ENCODE measurements around the gene DDI2. TPM values are rescaled to one million over a fixed set of nuclear protein-coding genes. Genes with fewer than 3 reads are reported as not detected.

The DDI2 gene
- 14.5 TPM for polyA plus RNA-seq (2013, experiment 1 of 2)
- polyA plus RNA-seq (2013, experiment 2 of 2) = 11.9 TPM

- H3K4me1 ChIP-seq (ENCODE audit: control insufficient read depth, insufficient read depth, low read length, poor library complexity, severe bottlenecking) = peaks cover 12% of the 10 kb centered on the region
- H3K36me3 ChIP-seq (ENCODE audit: control insufficient read depth, insufficient read depth, low read length) = peaks cover 3% of the 10 kb centered on the region
- 0% methylated on average over 48 to 72 of the region's 86 CpGs for WGBS, 2 experiments (ENCODE audit: insufficient coverage in 2 of 2)
Observed at GRCh38 chr1:15617173-15618076, at the start of gene DDI2. Gene DDI2, plus strand, starts transcription at chr1:15617458. Its CDS starts 213 bp downstream, at chr1:15617671.

GRCh38 chr1:15568387-15569073 is 48.7 kb upstream of the DDI2 start:
- H3K4me3 ChIP-seq (ENCODE audit: extremely low read depth, insufficient read depth, low read length, poor library complexity, severe bottlenecking) = no peak overlapping the region
- no peaks in the 10 kb centered on the region for H3K9me3 ChIP-seq (ENCODE audit: control insufficient read depth, low read length)
- no peaks in the 10 kb centered on the region for H3K4me1 ChIP-seq (ENCODE audit: control insufficient read depth, insufficient read depth, low read length, poor library complexity, severe bottlenecking)
- WGBS, 2 experiments (ENCODE audit: insufficient coverage in 2 of 2) = 95 to 98% methylated on average over 13 of the region's 18 CpGs
- H3K27ac ChIP-seq (ENCODE audit: low read depth, low read length, severe bottlenecking) = no peak overlapping the region
- H3K36me3 ChIP-seq (ENCODE audit: control insufficient read depth, insufficient read depth, low read length) = peaks cover 71% of the 10 kb centered on the region

More at GRCh38 chr1:15617173-15618076, at the start of gene DDI2:
- peak within 1 kb of the TSS; percentile 89 for H3K27ac ChIP-seq (ENCODE audit: low read depth, low read length, severe bottlenecking)
- H3K4me3 ChIP-seq (ENCODE audit: extremely low read depth, insufficient read depth, low read length, poor library complexity, severe bottlenecking) = peak within 1 kb of the TSS; percentile 98
- no peaks in the 10 kb centered on the region for H3K9me3 ChIP-seq (ENCODE audit: control insufficient read depth, low read length)

DNA sequence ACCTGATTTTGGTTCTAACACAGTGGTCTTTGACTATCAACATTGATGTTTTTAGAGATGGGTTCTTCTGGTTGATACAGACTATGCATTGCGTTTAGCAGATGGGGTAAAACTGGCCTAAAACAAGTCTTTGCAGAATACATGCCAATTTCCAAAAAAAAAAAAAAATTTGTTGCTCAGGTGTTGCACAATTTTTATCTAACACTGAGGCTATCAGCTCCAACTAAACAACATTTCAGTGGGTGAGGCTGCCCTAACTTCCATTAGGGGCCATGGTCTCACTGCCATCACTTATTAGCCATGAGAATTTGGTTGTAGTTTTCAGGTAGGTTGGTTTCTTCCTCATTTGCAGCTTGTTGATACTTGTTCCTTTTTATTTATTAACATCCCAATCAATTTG is 46.4 kb upstream of the DDI2 start:
- Histone ChIP-seq H3K4me1 (ENCODE audit: control insufficient read depth, insufficient read depth, low read length, poor library complexity, severe bottlenecking) (no peaks in the 10 kb centered on the region), H3K36me3 (ENCODE audit: control insufficient read depth, insufficient read depth, low read length) (peaks cover 47% of the 10 kb centered on the region)
- no CpG with 5 or more reads among the region's 1 CpG for WGBS, 2 experiments (ENCODE audit: insufficient coverage in 2 of 2)

DNA sequence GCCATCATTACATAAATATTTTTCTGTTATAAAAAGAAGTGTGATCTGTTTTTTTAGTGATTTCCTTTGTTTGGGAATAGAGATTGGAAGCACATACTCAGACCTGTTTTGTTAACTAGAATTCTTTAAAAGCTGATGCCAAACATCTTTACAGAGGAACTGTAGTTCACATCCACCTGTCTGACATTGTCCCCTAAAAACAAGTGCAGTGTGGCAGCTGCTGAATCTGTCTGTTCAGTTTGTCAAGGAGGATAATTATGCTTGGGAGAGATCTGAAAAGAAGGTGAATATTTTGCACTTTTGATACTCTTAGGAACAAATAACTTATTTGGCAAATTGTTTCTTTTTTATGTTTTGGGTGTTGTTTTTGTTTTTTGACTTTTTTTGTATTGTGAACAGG is 46.0 kb upstream of the DDI2 start:
- H3K36me3 ChIP-seq (ENCODE audit: control insufficient read depth, insufficient read depth, low read length) = peaks cover 43% of the 10 kb centered on the region

More for the DNA sequence above, 46.4 kb upstream of the DDI2 start:
- Histone ChIP-seq H3K4me3 (ENCODE audit: extremely low read depth, insufficient read depth, low read length, poor library complexity, severe bottlenecking) (no peak overlapping the region), H3K9me3 (ENCODE audit: control insufficient read depth, low read length) (no peaks in the 10 kb centered on the region), H3K27ac (ENCODE audit: low read depth, low read length, severe bottlenecking) (no peak overlapping the region)

DNA sequence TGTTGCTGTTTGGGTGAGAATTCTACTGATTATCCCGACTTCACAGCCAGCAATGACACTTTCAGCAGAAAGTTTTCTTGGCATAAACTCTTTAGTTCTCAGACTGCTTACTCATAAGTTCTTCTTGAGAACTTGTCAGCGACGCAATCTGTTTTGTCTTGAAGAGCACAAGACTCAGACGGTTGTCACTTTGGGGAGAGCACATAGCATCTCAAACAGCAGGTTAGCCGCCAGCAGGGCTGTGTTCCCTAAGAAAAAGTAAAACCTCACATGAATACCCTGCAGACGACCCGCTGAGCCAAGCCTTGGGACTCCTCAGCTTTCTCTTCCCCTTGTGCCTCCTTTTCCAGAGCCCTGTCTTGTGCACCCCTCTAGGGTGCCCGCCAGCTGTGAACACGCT is 43.8 kb upstream of the DDI2 start:
- Histone ChIP-seq H3K4me3 (ENCODE audit: extremely low read depth, insufficient read depth, low read length, poor library complexity, severe bottlenecking) (no peak overlapping the region), H3K27ac (ENCODE audit: low read depth, low read length, severe bottlenecking) (no peak overlapping the region), H3K9me3 (ENCODE audit: control insufficient read depth, low read length) (no peaks in the 10 kb centered on the region), H3K36me3 (ENCODE audit: control insufficient read depth, insufficient read depth, low read length) (peaks cover 21% of the 10 kb centered on the region), H3K4me1 (ENCODE audit: control insufficient read depth, insufficient read depth, low read length, poor library complexity, severe bottlenecking) (no peaks in the 10 kb centered on the region)
- 83 to 85% methylated on average over 6 to 8 of the region's 9 CpGs for WGBS, 2 experiments (ENCODE audit: insufficient coverage in 2 of 2)

More for the DNA sequence above, 46.0 kb upstream of the DDI2 start:
- H3K9me3 ChIP-seq (ENCODE audit: control insufficient read depth, low read length) = no peaks in the 10 kb centered on the region
- no peaks in the 10 kb centered on the region for H3K4me1 ChIP-seq (ENCODE audit: control insufficient read depth, insufficient read depth, low read length, poor library complexity, severe bottlenecking)
- H3K4me3 ChIP-seq (ENCODE audit: extremely low read depth, insufficient read depth, low read length, poor library complexity, severe bottlenecking) = no peak overlapping the region
- H3K27ac ChIP-seq (ENCODE audit: low read depth, low read length, severe bottlenecking) = no peak overlapping the region

DNA sequence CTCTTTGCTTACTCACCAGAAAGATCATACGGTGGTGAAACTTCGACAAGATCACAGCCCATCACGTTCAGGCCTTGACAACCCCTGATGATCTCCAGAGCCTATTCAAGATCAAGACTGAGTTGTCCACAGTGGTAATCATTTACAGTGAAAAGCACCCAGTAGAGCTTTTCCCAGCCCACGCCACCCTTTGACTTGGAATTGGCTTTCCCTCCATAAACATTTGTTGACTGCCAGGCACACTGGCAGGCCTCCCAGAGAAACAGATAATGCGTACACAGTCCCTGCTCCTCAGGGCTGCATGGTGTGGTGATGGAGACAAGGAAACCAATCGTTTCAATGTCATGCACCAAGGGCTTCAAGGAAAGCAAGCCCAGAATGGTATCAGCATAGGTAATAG is 42.5 kb upstream of the DDI2 start:
- WGBS, 2 experiments (ENCODE audit: insufficient coverage in 2 of 2) = 96 to 100% methylated on average over 6 of the region's 6 CpGs
- Histone ChIP-seq H3K9me3 (ENCODE audit: control insufficient read depth, low read length) (no peaks in the 10 kb centered on the region), H3K4me1 (ENCODE audit: control insufficient read depth, insufficient read depth, low read length, poor library complexity, severe bottlenecking) (no peaks in the 10 kb centered on the region), H3K36me3 (ENCODE audit: control insufficient read depth, insufficient read depth, low read length) (peaks cover 15% of the 10 kb centered on the region), H3K4me3 (ENCODE audit: extremely low read depth, insufficient read depth, low read length, poor library complexity, severe bottlenecking) (no peak overlapping the region), H3K27ac (ENCODE audit: low read depth, low read length, severe bottlenecking) (no peak overlapping the region)

- H3K9me3 ChIP-seq (ENCODE audit: control insufficient read depth, low read length) = no peaks in the 10 kb centered on the region
- H3K4me3 ChIP-seq (ENCODE audit: extremely low read depth, insufficient read depth, low read length, poor library complexity, severe bottlenecking) = no peak overlapping the region
- H3K4me1 ChIP-seq (ENCODE audit: control insufficient read depth, insufficient read depth, low read length, poor library complexity, severe bottlenecking) = no peaks in the 10 kb centered on the region
- WGBS, 2 experiments (ENCODE audit: insufficient coverage in 2 of 2) = 89 to 92% methylated on average over 2 to 4 of the region's 7 CpGs
- H3K27ac ChIP-seq (ENCODE audit: low read depth, low read length, severe bottlenecking) = no peak overlapping the region
- H3K36me3 ChIP-seq (ENCODE audit: control insufficient read depth, insufficient read depth, low read length) = peaks cover 7% of the 10 kb centered on the region
Observed at GRCh38 chr1:15575549-15576150, 41.6 kb upstream of the DDI2 start.

DNA sequence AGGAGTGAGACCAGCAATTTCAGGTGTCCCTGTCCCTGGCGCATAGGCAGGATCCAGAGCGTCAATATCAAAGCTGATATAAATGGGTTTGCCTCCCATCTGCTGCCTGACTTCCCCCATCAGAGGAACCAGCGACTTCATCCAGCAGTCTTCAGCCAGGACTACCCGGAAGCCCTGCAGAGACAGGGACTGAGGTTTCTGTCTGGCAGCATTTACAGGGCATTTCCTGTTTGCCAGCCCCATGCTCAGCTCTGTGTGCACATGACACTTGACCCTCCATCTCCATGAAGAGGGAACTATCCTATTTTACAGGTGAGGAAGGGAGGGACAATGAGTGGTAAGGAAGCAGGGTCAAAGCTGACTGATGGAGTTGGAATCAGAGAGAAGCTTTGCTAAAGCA is 39.6 kb upstream of the DDI2 start:
- no peaks in the 10 kb centered on the region for H3K36me3 ChIP-seq (ENCODE audit: control insufficient read depth, insufficient read depth, low read length)
- 94 to 96% methylated on average over 3 to 4 of the region's 4 CpGs for WGBS, 2 experiments (ENCODE audit: insufficient coverage in 2 of 2)
- H3K4me1 ChIP-seq (ENCODE audit: control insufficient read depth, insufficient read depth, low read length, poor library complexity, severe bottlenecking) = no peaks in the 10 kb centered on the region

DNA sequence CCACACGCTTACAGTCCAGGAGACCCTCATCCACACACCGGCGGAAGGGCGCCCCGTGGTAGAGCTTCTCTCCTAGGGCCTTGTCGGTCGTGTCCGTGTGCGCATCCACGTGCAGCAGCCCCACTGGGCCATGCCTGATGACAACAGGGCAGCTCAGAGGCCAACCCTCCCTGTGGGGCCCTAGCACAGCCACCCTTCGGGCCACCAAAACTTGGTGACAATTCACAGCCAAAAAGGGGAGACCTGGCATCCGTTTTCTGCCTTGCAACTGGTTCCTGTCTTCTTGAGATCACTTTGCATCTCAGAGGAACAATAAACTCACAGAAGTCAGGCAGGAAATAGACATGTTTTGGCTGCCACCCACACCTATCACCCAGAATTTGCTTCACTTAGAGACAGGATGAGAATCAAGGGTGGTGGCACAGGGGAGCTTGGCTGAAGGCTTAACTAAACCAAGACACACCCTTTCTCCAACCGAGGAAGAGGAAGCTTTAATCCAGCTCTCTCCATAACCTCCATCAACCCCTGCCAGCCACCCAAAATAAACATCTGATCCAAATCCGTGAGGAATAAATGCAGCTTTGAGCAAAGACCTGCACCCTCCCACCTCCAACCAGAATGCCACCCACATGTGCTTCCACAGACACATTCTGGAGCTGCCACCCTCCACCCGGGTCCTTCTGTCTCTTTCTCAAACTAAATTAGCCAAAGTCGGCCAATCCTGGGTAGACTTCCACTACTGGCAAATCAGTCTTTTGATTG is 38.2 kb upstream of the DDI2 start:
- no peaks in the 10 kb centered on the region for H3K9me3 ChIP-seq (ENCODE audit: control insufficient read depth, low read length)
- no peaks in the 10 kb centered on the region for H3K36me3 ChIP-seq (ENCODE audit: control insufficient read depth, insufficient read depth, low read length)
- H3K27ac ChIP-seq (ENCODE audit: low read depth, low read length, severe bottlenecking) = no peak overlapping the region
- no peaks in the 10 kb centered on the region for H3K4me1 ChIP-seq (ENCODE audit: control insufficient read depth, insufficient read depth, low read length, poor library complexity, severe bottlenecking)
- WGBS, 2 experiments (ENCODE audit: insufficient coverage in 2 of 2) = 92% methylated on average over 14 to 15 of the region's 16 CpGs
- H3K4me3 ChIP-seq (ENCODE audit: extremely low read depth, insufficient read depth, low read length, poor library complexity, severe bottlenecking) = no peak overlapping the region

More for the DNA sequence above, 39.6 kb upstream of the DDI2 start:
- no peak overlapping the region for H3K4me3 ChIP-seq (ENCODE audit: extremely low read depth, insufficient read depth, low read length, poor library complexity, severe bottlenecking)
- no peak overlapping the region for H3K27ac ChIP-seq (ENCODE audit: low read depth, low read length, severe bottlenecking)
- no peaks in the 10 kb centered on the region for H3K9me3 ChIP-seq (ENCODE audit: control insufficient read depth, low read length)

DNA sequence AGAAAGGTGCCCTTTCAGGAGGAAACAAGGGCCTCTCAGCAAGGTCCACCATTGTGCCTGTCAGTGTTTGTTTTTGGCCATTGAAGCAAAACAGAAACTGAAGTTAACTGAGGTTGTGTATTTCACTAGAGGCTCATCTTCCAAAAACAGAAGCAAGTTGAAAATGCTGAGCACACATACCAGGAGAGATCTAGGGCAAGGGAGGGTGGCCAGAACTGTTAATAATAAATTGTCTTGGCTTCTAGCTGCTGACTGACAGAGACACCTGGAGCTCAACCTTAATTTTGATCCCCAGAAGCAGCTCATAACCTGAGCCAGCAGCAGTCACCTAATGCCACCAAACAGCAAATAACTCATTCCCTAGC is 37.6 kb upstream of the DDI2 start:
- Histone ChIP-seq H3K36me3 (ENCODE audit: control insufficient read depth, insufficient read depth, low read length) (no peaks in the 10 kb centered on the region), H3K4me3 (ENCODE audit: extremely low read depth, insufficient read depth, low read length, poor library complexity, severe bottlenecking) (no peak overlapping the region), H3K4me1 (ENCODE audit: control insufficient read depth, insufficient read depth, low read length, poor library complexity, severe bottlenecking) (no peaks in the 10 kb centered on the region), H3K27ac (ENCODE audit: low read depth, low read length, severe bottlenecking) (no peak overlapping the region), H3K9me3 (ENCODE audit: control insufficient read depth, low read length) (no peaks in the 10 kb centered on the region)
